ENCODE data around the gene ALOX5AP.

DNA sequence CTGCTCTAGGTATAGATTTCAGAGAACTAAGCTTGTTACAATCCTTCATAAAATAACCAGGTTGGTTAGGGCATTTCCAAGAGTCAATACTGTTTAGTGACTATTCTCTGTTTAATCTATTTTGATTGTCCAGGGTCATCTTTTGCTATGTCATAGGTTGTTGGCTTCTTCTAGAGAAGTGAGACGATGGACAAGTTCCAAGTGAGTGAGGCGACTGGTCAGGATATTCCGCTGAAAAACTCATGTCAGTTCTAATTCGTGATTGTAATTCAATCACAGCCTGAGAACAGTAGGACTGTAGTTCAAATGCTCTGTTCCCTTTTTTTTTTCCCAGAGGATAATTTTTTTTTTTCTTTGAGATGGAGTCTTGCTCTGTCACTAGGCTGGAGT is 15.8 kb upstream of the ALOX5AP start:
- TF ChIP-seq GATA2 (IDR thresholded peaks at IDR 0.05; ENCODE audit: low read depth, low read length) (no peak), GATA3 (IDR thresholded peaks at IDR 0.05; ENCODE audit: low read depth, low read length) (no peak)

Measured in SH-SY5Y (cell line).